Sigmoid colon (tissue), 4 donors: Measurements from ENCODE around the gene PPP1R7.

Source experiments
- CTCF ChIP-seq, 4 experiments: fragments of 450-650 bp in 3 of 4; fragments of 200-600 bp in 1 of 4; IDR thresholded peaks; one replicate each; pipeline ENCODE4 v1.5.1; 2016 to 2019; ENCODE audit warnings: antibody characterized with exemption in 4 of 4, mild to moderate bottlenecking in 3 of 4, moderate library complexity in 2 of 4
- EP300 ChIP-seq, 4 donors: sonication (generic); formaldehyde crosslinking; IDR thresholded peaks; one replicate each; pipeline ENCODE4 v1.6.1; 2017; ENCODE audit warnings: antibody characterized with exemption in 4 of 4
- POLR2A ChIP-seq, 2 donors: fragments of 450-650 bp; IDR thresholded peaks; one replicate each; pipeline ENCODE4 v1.6.1; 2016; ENCODE audit warnings: antibody characterized with exemption in 2 of 2, mild to moderate bottlenecking in 2 of 2, moderate library complexity in 2 of 2
- POLR2AphosphoS5 ChIP-seq, 4 donors: sonication (generic); formaldehyde crosslinking; IDR thresholded peaks; one replicate each; pipeline ENCODE4 v1.6.1; 2017; ENCODE audit warnings: antibody characterized with exemption in 4 of 4

GRCh38 chr2:241135737-241136136, 14.5 kb upstream of the PPP1R7 start:
- TF ChIP-seq CTCF (IDR thresholded peaks at IDR 0.05) (no peak), POLR2A (IDR thresholded peaks at IDR 0.05) (no peak), EP300 (IDR thresholded peaks at IDR 0.05) (no peak), POLR2AphosphoS5 (IDR thresholded peaks at IDR 0.05) (no peak)
